OCI-LY7 (cell line): Measurements from ENCODE around the gene WDR5. TPM values are rescaled to one million over a fixed set of nuclear protein-coding genes. Genes with fewer than 3 reads are reported as not detected.

Experiments used
- BruUV-seq: library from RNA; stranded (reverse); fragments of 400-500 nt; replicated peaks from 2 replicates; lab custom pipeline; 2021; lab: Mats Ljungman, UMichigan
- CTCF ChIA-PET: fragments of 300-600 bp; sonication (Branson Sonifier 250); formaldehyde crosslinking; loops from one replicate; lab custom pipeline; 2022; ENCODE audit warnings: antibody characterized with exemption; ENCODE audit not compliant: unreplicated experiment; lab: Charles Lee
- POLR2A ChIA-PET: fragments of 300-600 bp; sonication (Branson Sonifier 250); formaldehyde crosslinking; loops from one replicate; lab custom pipeline; 2022; ENCODE audit warnings: antibody characterized with exemption; lab: Charles Lee
- DNase-seq: peaks from one replicate; pipeline ENCODE4 v3.0.0-alpha.2; 2015; ENCODE audit warnings: low spot score
- H2AFZ ChIP-seq: fragments of 200-600 bp; sonication (generic), shearing (Covaris generic); 2 replicates; pipeline ENCODE4 v1.6.1; 2014; ENCODE audit warnings: mild to moderate bottlenecking, antibody characterized with exemption, low read length, moderate library complexity
- H3K27ac ChIP-seq: fragments of 200-600 bp; sonication (generic); 2 replicates; pipeline ENCODE4 v1.5.1; 2014; ENCODE audit warnings: mixed run types, low read depth, mild to moderate bottlenecking, moderate library complexity, low read length, inconsistent platforms; ENCODE audit not compliant: poor library complexity, severe bottlenecking
- H3K36me3 ChIP-seq: fragments of 200-600 bp; sonication (generic); 2 replicates; pipeline ENCODE4 v1.6.1; 2014; ENCODE audit warnings: mild to moderate bottlenecking, antibody characterized with exemption, low read length, moderate library complexity, mixed read lengths; ENCODE audit not compliant: insufficient read depth
- H3K4me1 ChIP-seq: fragments of 200-600 bp; sonication (generic); 2 replicates; pipeline ENCODE4 v1.5.1; 2014; ENCODE audit warnings: mild to moderate bottlenecking, low read length; ENCODE audit not compliant: insufficient read depth, poor library complexity, severe bottlenecking
- H3K4me2 ChIP-seq: fragments of 200-600 bp; sonication (generic); 2 replicates; pipeline ENCODE4 v1.6.1; 2014; ENCODE audit warnings: mild to moderate bottlenecking, low read length
- H3K4me3 ChIP-seq: fragments of 200-600 bp; sonication (generic); 2 replicates; pipeline ENCODE4 v1.5.1; 2014; ENCODE audit warnings: mild to moderate bottlenecking, low read depth, low read length; ENCODE audit not compliant: poor library complexity, severe bottlenecking
- H3K79me2 ChIP-seq: fragments of 200-600 bp; sonication (generic); 2 replicates; pipeline ENCODE4 v1.6.1; 2016; ENCODE audit warnings: low read depth, mild to moderate bottlenecking, low read length, moderate library complexity, mixed read lengths; ENCODE audit not compliant: insufficient read depth
- H3K9me2 ChIP-seq: fragments of 200-600 bp; sonication (generic); 2 replicates; pipeline ENCODE4 v1.6.1; 2016; ENCODE audit warnings: mild to moderate bottlenecking, low read length, mixed read lengths; ENCODE audit not compliant: insufficient read depth
- H3K9me3 ChIP-seq: fragments of 200-600 bp; sonication (generic); 2 replicates; pipeline ENCODE4 v1.6.1; 2014; ENCODE audit warnings: mild to moderate bottlenecking, mixed run types, low read length, mixed read lengths
- H4K20me1 ChIP-seq: fragments of 200-600 bp; sonication (generic); 2 replicates; pipeline ENCODE4 v1.6.1; 2014; ENCODE audit warnings: mild to moderate bottlenecking, antibody characterized with exemption, low read length, moderate library complexity, mixed read lengths; ENCODE audit not compliant: insufficient read depth
- EZH2phosphoT487 ChIP-seq: fragments of 200-600 bp; sonication (generic); IDR thresholded peaks from 2 replicates; pipeline ENCODE4 v1.6.1; 2018; ENCODE audit warnings: low read depth, borderline replicate concordance, mild to moderate bottlenecking, mixed run types, antibody characterized with exemption, low read length, moderate library complexity, mixed read lengths
- intact Hi-C: fragments of 100-400 bp; cut with micrococcal nuclease; formaldehyde crosslinking; loops from one replicate; pipeline ENCODE4 v1.10.0; 2022; ENCODE audit not compliant: unreplicated experiment
- total RNA-seq, 2 experiments: library from RNA; depleted of rRNA in 1 of 2; stranded (reverse); fragments of >200 nt in 1 of 2; shearing (Covaris generic) in 1 of 2; gene quantifications; 2 replicates each; pipeline ENCODE4 v1.2.3, GENCODE V29; 2014 to 2022
- TF ChIP-seq, protein P1 (sequence below): fragments of 200-600 bp; sonication (generic); conservative IDR thresholded peaks from 2 replicates; pipeline ENCODE4 v1.5.1; 2014; ENCODE audit warnings: mild to moderate bottlenecking, antibody characterized with exemption, low read length, moderate library complexity, mixed read lengths

The WDR5 gene
- total RNA-seq, 2 experiments from 2014 or later, result 32.5 to 44.6 TPM

DNA sequence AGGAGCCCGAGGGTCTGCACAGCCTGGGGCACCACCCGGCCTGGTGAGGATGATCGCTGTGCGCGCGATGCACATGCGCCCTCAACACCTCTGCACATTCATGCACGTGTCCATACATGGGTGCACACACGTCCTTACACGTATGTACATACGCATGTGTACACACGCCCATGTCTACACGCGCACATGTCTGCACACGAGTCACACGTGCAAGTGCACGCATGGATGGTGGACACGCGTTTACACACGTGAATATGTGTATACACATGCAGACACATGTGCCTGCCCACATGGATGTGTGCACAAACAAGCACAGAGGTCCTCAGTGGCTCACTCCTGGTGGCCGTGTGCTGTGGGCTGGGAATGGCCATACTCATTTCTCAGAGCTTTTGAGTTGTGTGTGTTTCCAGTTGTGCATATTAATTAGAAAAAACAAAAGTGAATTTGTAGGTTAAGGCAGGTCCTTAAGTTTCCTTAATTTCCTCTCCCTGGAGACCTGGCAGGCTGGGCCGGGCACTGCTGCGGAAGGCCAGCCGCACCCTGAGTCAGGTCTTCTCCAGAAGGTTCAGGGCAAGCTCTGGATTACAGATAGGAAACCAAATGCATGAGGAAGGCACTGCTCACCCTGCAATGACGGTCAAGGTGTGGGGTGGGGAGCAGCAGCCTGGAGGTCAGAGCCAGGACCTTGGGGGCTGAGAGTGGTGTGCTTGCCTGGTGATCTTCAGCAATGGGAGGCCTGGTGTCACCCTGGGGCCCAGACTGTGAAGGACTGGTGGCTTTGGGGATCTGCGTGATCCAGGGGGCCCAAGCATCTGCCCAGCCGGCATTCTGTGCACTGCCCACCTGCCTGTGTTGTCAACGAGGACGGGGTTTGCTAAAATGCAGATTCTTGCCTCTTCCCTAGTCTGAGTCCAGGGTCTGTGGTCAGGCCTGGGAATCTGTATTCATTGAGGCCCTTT lies 29.8 kb downstream of the WDR5 start:
- Histone ChIP-seq H3K27ac (no peak overlapping the region), H3K36me3 (no peaks in the 10 kb centered on the region; the same call in 1 of the 2 replicates), H3K9me2 (no peaks in the 10 kb centered on the region), H4K20me1 (no peaks in the 10 kb centered on the region), H3K79me2 (peaks cover 5% of the 10 kb centered on the region; the same call in 1 of the 2 replicates), H3K4me3 (no peak overlapping the region), H3K9me3 (no peaks in the 10 kb centered on the region), H3K4me2 (no peak overlapping the region), H2AFZ (no peak overlapping the region), H3K4me1 (peaks cover 16% of the 10 kb centered on the region)
- intact Hi-C loops, result no loop called here
- DNase-seq, result peak; percentile 61
- ChIA-PET CTCF (no interaction called here), POLR2A (no interaction called here)
- TSS peak; percentile 53 for BruUV-seq
- TF ChIP-seq, protein P1, sequence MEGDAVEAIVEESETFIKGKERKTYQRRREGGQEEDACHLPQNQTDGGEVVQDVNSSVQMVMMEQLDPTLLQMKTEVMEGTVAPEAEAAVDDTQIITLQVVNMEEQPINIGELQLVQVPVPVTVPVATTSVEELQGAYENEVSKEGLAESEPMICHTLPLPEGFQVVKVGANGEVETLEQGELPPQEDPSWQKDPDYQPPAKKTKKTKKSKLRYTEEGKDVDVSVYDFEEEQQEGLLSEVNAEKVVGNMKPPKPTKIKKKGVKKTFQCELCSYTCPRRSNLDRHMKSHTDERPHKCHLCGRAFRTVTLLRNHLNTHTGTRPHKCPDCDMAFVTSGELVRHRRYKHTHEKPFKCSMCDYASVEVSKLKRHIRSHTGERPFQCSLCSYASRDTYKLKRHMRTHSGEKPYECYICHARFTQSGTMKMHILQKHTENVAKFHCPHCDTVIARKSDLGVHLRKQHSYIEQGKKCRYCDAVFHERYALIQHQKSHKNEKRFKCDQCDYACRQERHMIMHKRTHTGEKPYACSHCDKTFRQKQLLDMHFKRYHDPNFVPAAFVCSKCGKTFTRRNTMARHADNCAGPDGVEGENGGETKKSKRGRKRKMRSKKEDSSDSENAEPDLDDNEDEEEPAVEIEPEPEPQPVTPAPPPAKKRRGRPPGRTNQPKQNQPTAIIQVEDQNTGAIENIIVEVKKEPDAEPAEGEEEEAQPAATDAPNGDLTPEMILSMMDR, result no peak
- TF ChIP-seq EZH2phosphoT487, result no peak

DNA sequence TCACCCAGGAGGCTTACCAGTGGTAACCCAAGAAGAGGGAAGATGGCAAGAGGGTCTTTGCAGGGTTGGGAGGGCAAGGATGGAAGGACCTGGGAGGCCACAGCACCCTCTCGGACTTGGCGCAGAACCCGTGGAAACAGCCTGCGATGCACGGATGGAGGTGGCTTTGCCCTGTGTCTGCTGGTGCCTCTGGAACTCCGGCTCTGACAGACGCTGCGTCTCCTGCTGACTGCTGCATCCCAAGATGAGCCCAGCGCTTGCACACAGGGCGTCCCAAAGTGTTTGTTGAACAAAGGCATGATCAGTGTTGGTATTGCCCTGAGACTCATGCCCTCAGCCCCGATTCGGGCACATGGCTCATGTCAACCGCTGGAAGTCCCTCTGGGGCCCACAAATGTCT lies 30.5 kb downstream of the WDR5 start:
- ChIA-PET CTCF (no interaction called here), POLR2A (no interaction called here)
- Histone ChIP-seq H3K79me2 (peaks cover 5% of the 10 kb centered on the region; the same call in 1 of the 2 replicates), H3K4me2 (no peak overlapping the region), H3K27ac (no peak overlapping the region), H3K9me2 (no peaks in the 10 kb centered on the region), H3K4me1 (peaks cover 16% of the 10 kb centered on the region), H2AFZ (no peak overlapping the region), H3K36me3 (no peaks in the 10 kb centered on the region), H4K20me1 (no peaks in the 10 kb centered on the region), H3K9me3 (no peaks in the 10 kb centered on the region), H3K4me3 (no peak overlapping the region)
- no peak for TF ChIP-seq EZH2phosphoT487
- TF ChIP-seq, protein P1, result no peak
- DNase-seq, result no peak
- no TSS peak for BruUV-seq
- intact Hi-C loops, result no loop called here

DNA sequence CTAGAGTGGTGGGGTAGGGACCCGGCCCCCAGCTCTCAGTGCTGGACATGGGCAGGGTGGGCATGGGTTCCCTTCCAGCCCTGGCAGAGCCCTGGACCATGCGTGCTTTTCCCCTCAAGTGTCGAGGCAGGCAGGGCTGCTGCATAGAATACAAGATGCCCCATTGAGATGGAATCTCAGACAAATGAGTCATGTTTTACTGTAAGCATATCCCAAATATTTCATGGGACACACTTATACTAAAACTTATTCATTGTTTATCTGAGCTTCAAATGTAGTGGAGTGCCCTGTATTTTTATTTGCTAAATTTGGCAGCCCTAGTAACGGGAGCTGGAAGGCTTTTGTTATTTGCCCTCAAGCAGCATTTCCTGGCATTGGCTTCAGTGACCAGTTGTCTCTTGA lies 31.6 kb downstream of the WDR5 start:
- Histone ChIP-seq H3K9me2 (no peaks in the 10 kb centered on the region), H3K9me3 (no peaks in the 10 kb centered on the region), H3K36me3 (no peaks in the 10 kb centered on the region), H2AFZ (no peak overlapping the region), H3K27ac (no peak overlapping the region), H3K4me2 (no peak overlapping the region), H4K20me1 (no peaks in the 10 kb centered on the region), H3K79me2 (peaks cover 5% of the 10 kb centered on the region; the same call in 1 of the 2 replicates), H3K4me1 (peaks cover 16% of the 10 kb centered on the region), H3K4me3 (no peak overlapping the region)
- intact Hi-C loops, result no loop called here
- DNase-seq, result no peak
- BruUV-seq, result no TSS peak
- ChIA-PET POLR2A (no interaction called here), CTCF (interaction anchor here (0.6 kb wide), 1 partner anchor 48 kb away, joined by 4 read pairs; no protein-coding TSS in a partner anchor)
- no peak for TF ChIP-seq EZH2phosphoT487
- TF ChIP-seq, protein P1, result no peak
